CD14-positive monocyte (primary cell): ENCODE results near the gene CNNM3. TPM values are rescaled to one million over a fixed set of nuclear protein-coding genes. Genes with fewer than 3 reads are reported as not detected.
A peak's percentile ranks its signal among the peaks of the same experiment; 100 is the strongest.

ENCODE experiments used
- DNase-seq, 3 donors: peaks; one replicate each; pipeline ENCODE4 v3.0.0-alpha.2; 2011 to 2022
- H2AFZ ChIP-seq: 2 replicates; pipeline ENCODE4 v1.6.0; 2012; ENCODE audit warnings: mild to moderate bottlenecking, low read depth, low read length, inconsistent platforms; ENCODE audit not compliant: insufficient read depth, poor library complexity, severe bottlenecking
- H3K27ac ChIP-seq, 2 donors: 1 replicate in 1 of 2; 2 replicates in 1 of 2; pipeline ENCODE4 v1.5.1; 2012 to 2013; ENCODE audit warnings: low read length in 2 of 2, control low read depth in 1 of 2, inconsistent platforms in 1 of 2, low read depth in 1 of 2, mild to moderate bottlenecking in 1 of 2
- H3K27me3 ChIP-seq, 2 donors: one replicate each; pipeline versions ENCODE4 v1.6.0 to v1.6.1; 2011 to 2013; ENCODE audit warnings: low read length in 2 of 2; ENCODE audit not compliant: control insufficient read depth in 2 of 2, insufficient read depth in 2 of 2
- H3K36me3 ChIP-seq, 2 donors: replicated peaks in 1 of 2; 1 replicate in 1 of 2; 2 replicates in 1 of 2; pipeline versions ENCODE4 v1.5.1 to v1.6.1; 2012 to 2013; ENCODE audit warnings: low read length in 2 of 2, control low read depth in 1 of 2, inconsistent platforms in 1 of 2, mild to moderate bottlenecking in 1 of 2; ENCODE audit not compliant: insufficient read depth in 2 of 2, control insufficient read depth in 1 of 2
- H3K4me1 ChIP-seq, 2 donors: 1 replicate in 1 of 2; 2 replicates in 1 of 2; pipeline versions ENCODE4 v1.5.1 to v1.6.1; 2012 to 2013; ENCODE audit warnings: low read length in 2 of 2, control low read depth in 1 of 2, inconsistent platforms in 1 of 2, mild to moderate bottlenecking in 1 of 2, moderate library complexity in 1 of 2; ENCODE audit not compliant: insufficient read depth in 2 of 2, control insufficient read depth in 1 of 2
- H3K4me2 ChIP-seq: replicated peaks from 2 replicates; pipeline ENCODE3; 2012; ENCODE audit warnings: low read length, moderate library complexity, mild to moderate bottlenecking; ENCODE audit not compliant: poor library complexity, severe bottlenecking; ENCODE audit errors: extremely low read depth
- H3K4me3 ChIP-seq, 3 experiments: fragments of 200-600 bp in 1 of 3; sonication (generic) in 1 of 3; replicated peaks in 1 of 3; 1 replicate in 2 of 3; 2 replicates in 1 of 3; pipeline ENCODE4 v1.5.1; 2011 to 2013; ENCODE audit warnings: low read length in 3 of 3, mild to moderate bottlenecking in 3 of 3, control low read depth in 2 of 3, low read depth in 2 of 3, inconsistent platforms in 1 of 3, moderate library complexity in 1 of 3
- H3K79me2 ChIP-seq: 2 replicates; pipeline ENCODE4 v1.6.0; 2012; ENCODE audit warnings: mild to moderate bottlenecking, control low read depth, inconsistent platforms, low read length, moderate library complexity; ENCODE audit not compliant: insufficient read depth
- H3K9ac ChIP-seq: 2 replicates; pipeline ENCODE4 v1.6.0; 2017; ENCODE audit warnings: low read length, mild to moderate bottlenecking; ENCODE audit not compliant: insufficient read depth, poor library complexity, severe bottlenecking
- H3K9me3 ChIP-seq, 2 donors: replicated peaks in 1 of 2; 1 replicate in 1 of 2; 2 replicates in 1 of 2; pipeline versions ENCODE4 v1.5.1 to v1.6.1; 2012 to 2013; ENCODE audit warnings: low read length in 2 of 2, control low read depth in 1 of 2; ENCODE audit not compliant: control insufficient read depth in 1 of 2, insufficient read depth in 1 of 2
- H4K20me1 ChIP-seq: 2 replicates; pipeline ENCODE4 v1.6.0; 2012; ENCODE audit warnings: mild to moderate bottlenecking, low read length, control low read depth, moderate library complexity; ENCODE audit not compliant: insufficient read depth
- H3K27ac Mint-ChIP-seq, 7 donors: one replicate each; pipeline ENCODE4 v1.8.0; 2020; ENCODE audit warnings: mild to moderate bottlenecking in 7 of 7, mixed read lengths in 7 of 7, moderate library complexity in 6 of 7, inconsistent platforms in 2 of 7
- H3K27me3 Mint-ChIP-seq, 3 donors: one replicate each; pipeline ENCODE4 v1.8.0; 2021 to 2022; ENCODE audit warnings: low read depth in 3 of 3, mild to moderate bottlenecking in 3 of 3, mixed read lengths in 3 of 3, moderate library complexity in 3 of 3, inconsistent platforms in 1 of 3
- H3K36me3 Mint-ChIP-seq, 2 donors: one replicate each; pipeline ENCODE4 v1.8.0; 2020; ENCODE audit warnings: mixed read lengths in 2 of 2, inconsistent platforms in 1 of 2, mild to moderate bottlenecking in 1 of 2
- H3K4me1 Mint-ChIP-seq: one replicate; pipeline ENCODE4 v1.8.0; 2020; ENCODE audit warnings: mild to moderate bottlenecking, mixed read lengths
- H3K4me3 Mint-ChIP-seq, 2 donors: one replicate each; pipeline ENCODE4 v1.8.0; 2020; ENCODE audit warnings: mild to moderate bottlenecking in 2 of 2, mixed read lengths in 2 of 2, moderate library complexity in 1 of 2
- H3K9me3 Mint-ChIP-seq, 7 donors: one replicate each; pipeline ENCODE4 v1.8.0; 2020 to 2022; ENCODE audit warnings: mixed read lengths in 7 of 7, mild to moderate bottlenecking in 6 of 7, moderate library complexity in 6 of 7, inconsistent platforms in 2 of 7
- CTCF ChIP-seq: fragments of 200-600 bp; IDR thresholded peaks from one replicate; pipeline ENCODE4 v1.8.0; 2022; ENCODE audit warnings: antibody characterized with exemption, mild to moderate bottlenecking
- WGBS: methylation state at CpG from one replicate; pipeline ENCODE4 v1.1.5; 2013; ENCODE audit warnings: missing lambda C conversion rate; ENCODE audit not compliant: insufficient coverage; 5-methylcytosine and 5-hydroxymethylcytosine counted together
- intact Hi-C, 2 donors: fragments of 100-400 bp; cut with micrococcal nuclease; formaldehyde crosslinking; loops; one replicate each; pipeline versions ENCODE4 v1.15.0 to v1.15.1; 2023
- polyA plus RNA-seq, 3 donors: library from polyadenylated mRNA; depleted of rRNA in 1 of 3; unstranded in 2 of 3; stranded (reverse) in 1 of 3; fragments of 300-500 nt in 2 of 3; fragments of >200 nt in 1 of 3; fragmentation: Illumina TruSeq in 2 of 3; gene quantifications; 1 replicate in 2 of 3; 2 replicates in 1 of 3; pipeline ENCODE4 v1.2.3, GENCODE V29; 2012 to 2021

The CNNM3 gene
- polyA plus RNA-seq, 3 donors, result 1.2 to 12.0 (median 4.9) TPM

- intact Hi-C loops, result no loop called here
- Mint-ChIP-seq H3K27ac (peak overlapping the region in 2 of 7 donors; percentile 4 to 48), H3K27me3 (peaks cover 0 to 2% (median 1%) of the 10 kb centered on the region in 3 donors), H3K36me3 (peaks cover 82 to 88% of the 10 kb centered on the region in 2 donors), H3K4me3 (no peak overlapping the region), H3K4me1 (no peaks in the 10 kb centered on the region), H3K9me3 (no peaks in the 10 kb centered on the region)
- no peaks in the 10 kb centered on the region for H3K9me3 ChIP-seq
- H2AFZ ChIP-seq, result no peak overlapping the region
- peaks cover 10% of the 10 kb centered on the region for H4K20me1 ChIP-seq
- WGBS, result 100% methylated on average over 9 of the region's 13 CpGs
- peaks cover 86 to 95% of the 10 kb centered on the region in 2 donors for H3K36me3 ChIP-seq
- H3K9ac ChIP-seq, result no peak overlapping the region
- H3K4me1 ChIP-seq, result no peaks in the 10 kb centered on the region
- no peaks in the 10 kb centered on the region for H3K79me2 ChIP-seq
- H3K27me3 ChIP-seq, result no peaks in the 10 kb centered on the region
- H3K27ac ChIP-seq, result no peak overlapping the region
- DNase-seq, result no peak
- H3K4me3 ChIP-seq, result no peak overlapping the region
- no peak overlapping the region for H3K4me2 ChIP-seq
- TF ChIP-seq CTCF, result no peak
These were observed 12.8 kb downstream of the CNNM3 start for GRCh38 chr2:96828874-96829273.

GRCh38 chr2:96830044-96830562 lies 14.0 kb downstream of the CNNM3 start:
- intact Hi-C loops, result no loop called here

More at GRCh38 chr2:96830044-96830562, 14.0 kb downstream of the CNNM3 start:
- no peaks in the 10 kb centered on the region for H3K4me1 Mint-ChIP-seq
- H3K79me2 ChIP-seq, result no peaks in the 10 kb centered on the region
- TF ChIP-seq CTCF, result no peak
- H3K9me3 Mint-ChIP-seq, result no peaks in the 10 kb centered on the region
- H3K36me3 ChIP-seq, result peaks cover 87 to 91% of the 10 kb centered on the region in 2 donors
- H3K27me3 Mint-ChIP-seq, result peaks cover 0 to 2% (median 1%) of the 10 kb centered on the region in 3 donors
- H3K4me3 ChIP-seq, result no peak overlapping the region
- DNase-seq, result no peak
- H3K9me3 ChIP-seq, result no peaks in the 10 kb centered on the region
- no peak overlapping the region for H2AFZ ChIP-seq
- H3K9ac ChIP-seq, result no peak overlapping the region
- no peak overlapping the region for H3K4me2 ChIP-seq
- H4K20me1 ChIP-seq, result no peaks in the 10 kb centered on the region
- no peak overlapping the region for H3K27ac Mint-ChIP-seq
- no peaks in the 10 kb centered on the region for H3K27me3 ChIP-seq
- no peaks in the 10 kb centered on the region for H3K4me1 ChIP-seq
- no peak overlapping the region for H3K4me3 Mint-ChIP-seq
- no peak overlapping the region for H3K27ac ChIP-seq
- H3K36me3 Mint-ChIP-seq, result peaks cover 81 to 93% of the 10 kb centered on the region in 2 donors
- 58% methylated on average over 3 of the region's 5 CpGs for WGBS
